Neural cell (in vitro differentiated cells): Measurements from ENCODE around the gene LMO1.

ENCODE experiments used
- CTCF ChIP-seq: fragments of 450-650 bp; IDR thresholded peaks from 2 replicates; pipeline ENCODE4 v1.5.1; 2014; ENCODE audit warnings: antibody characterized with exemption, mild to moderate bottlenecking, moderate library complexity; ENCODE audit not compliant: poor library complexity, severe bottlenecking
- EP300 ChIP-seq: fragments of 450-650 bp; conservative IDR thresholded peaks from 2 replicates; pipeline ENCODE4 v1.6.1; 2014; ENCODE audit warnings: antibody characterized with exemption, mild to moderate bottlenecking, moderate library complexity; ENCODE audit not compliant: poor library complexity, severe bottlenecking
- EZH2 ChIP-seq: fragments of 200-600, 300-800 bp; shearing (Covaris generic), sonication (generic); IDR thresholded peaks from 2 replicates; pipeline ENCODE4 v1.6.1; 2014; ENCODE audit warnings: antibody characterized with exemption, low read length, borderline replicate concordance, mild to moderate bottlenecking; ENCODE audit not compliant: insufficient read depth, poor library complexity, severe bottlenecking
- MXI1 ChIP-seq: fragments of 450-650 bp; conservative IDR thresholded peaks from 2 replicates; pipeline ENCODE4 v1.6.1; 2014; ENCODE audit warnings: antibody characterized with exemption, mild to moderate bottlenecking; ENCODE audit not compliant: poor library complexity, severe bottlenecking
- POLR2AphosphoS5 ChIP-seq: IDR thresholded peaks from 2 replicates; pipeline ENCODE4 v1.6.1; 2012
- RAD21 ChIP-seq: fragments of 450-650 bp; conservative IDR thresholded peaks from 2 replicates; pipeline ENCODE4 v1.6.1; 2014; ENCODE audit warnings: antibody characterized with exemption, mild to moderate bottlenecking, moderate library complexity
- REST ChIP-seq: IDR thresholded peaks from 2 replicates; pipeline ENCODE4 v1.6.1; 2012; ENCODE audit warnings: borderline replicate concordance
- SMC3 ChIP-seq: fragments of 450-650 bp; conservative IDR thresholded peaks from 2 replicates; pipeline ENCODE4 v1.6.1; 2014; ENCODE audit warnings: antibody characterized with exemption, mild to moderate bottlenecking, moderate library complexity; ENCODE audit not compliant: poor library complexity
- TAF1 ChIP-seq: IDR thresholded peaks from 2 replicates; pipeline ENCODE4 v1.6.1; 2012; ENCODE audit warnings: low read depth

- TF ChIP-seq CTCF (no peak), EZH2 (no peak), POLR2AphosphoS5 (no peak), REST (no peak), SMC3 (no peak), EP300 (no peak), TAF1 (no peak), RAD21 (no peak), MXI1 (no peak)
Observed at GRCh38 chr11:8242499-8243280, 21.0 kb downstream of the LMO1 start.
